CD14-positive monocyte (primary cell): ENCODE data around the gene NMT1. TPM values are rescaled to one million over a fixed set of nuclear protein-coding genes. Genes with fewer than 3 reads are reported as not detected.
A peak's percentile ranks its signal among the peaks of the same experiment; 100 is the strongest.

Source experiments
- DNase-seq, 3 donors: peaks; one replicate each; pipeline ENCODE4 v3.0.0-alpha.2; 2011 to 2022
- H2AFZ ChIP-seq: 2 replicates; pipeline ENCODE4 v1.6.0; 2012; ENCODE audit warnings: mild to moderate bottlenecking, low read depth, low read length, inconsistent platforms; ENCODE audit not compliant: insufficient read depth, poor library complexity, severe bottlenecking
- H3K27ac ChIP-seq, 2 donors: 1 replicate in 1 of 2; 2 replicates in 1 of 2; pipeline ENCODE4 v1.5.1; 2012 to 2013; ENCODE audit warnings: low read length in 2 of 2, control low read depth in 1 of 2, inconsistent platforms in 1 of 2, low read depth in 1 of 2, mild to moderate bottlenecking in 1 of 2
- H3K27me3 ChIP-seq, 2 donors: one replicate each; pipeline versions ENCODE4 v1.6.0 to v1.6.1; 2011 to 2013; ENCODE audit warnings: low read length in 2 of 2; ENCODE audit not compliant: control insufficient read depth in 2 of 2, insufficient read depth in 2 of 2
- H3K36me3 ChIP-seq, 2 donors: replicated peaks in 1 of 2; 1 replicate in 1 of 2; 2 replicates in 1 of 2; pipeline versions ENCODE4 v1.5.1 to v1.6.1; 2012 to 2013; ENCODE audit warnings: low read length in 2 of 2, control low read depth in 1 of 2, inconsistent platforms in 1 of 2, mild to moderate bottlenecking in 1 of 2; ENCODE audit not compliant: insufficient read depth in 2 of 2, control insufficient read depth in 1 of 2
- H3K4me1 ChIP-seq, 2 donors: 1 replicate in 1 of 2; 2 replicates in 1 of 2; pipeline versions ENCODE4 v1.5.1 to v1.6.1; 2012 to 2013; ENCODE audit warnings: low read length in 2 of 2, control low read depth in 1 of 2, inconsistent platforms in 1 of 2, mild to moderate bottlenecking in 1 of 2, moderate library complexity in 1 of 2; ENCODE audit not compliant: insufficient read depth in 2 of 2, control insufficient read depth in 1 of 2
- H3K4me2 ChIP-seq: replicated peaks from 2 replicates; pipeline ENCODE3; 2012; ENCODE audit warnings: low read length, moderate library complexity, mild to moderate bottlenecking; ENCODE audit not compliant: poor library complexity, severe bottlenecking; ENCODE audit errors: extremely low read depth
- H3K4me3 ChIP-seq, 3 experiments: fragments of 200-600 bp in 1 of 3; sonication (generic) in 1 of 3; replicated peaks in 1 of 3; 1 replicate in 2 of 3; 2 replicates in 1 of 3; pipeline ENCODE4 v1.5.1; 2011 to 2013; ENCODE audit warnings: low read length in 3 of 3, mild to moderate bottlenecking in 3 of 3, control low read depth in 2 of 3, low read depth in 2 of 3, inconsistent platforms in 1 of 3, moderate library complexity in 1 of 3
- H3K79me2 ChIP-seq: 2 replicates; pipeline ENCODE4 v1.6.0; 2012; ENCODE audit warnings: mild to moderate bottlenecking, control low read depth, inconsistent platforms, low read length, moderate library complexity; ENCODE audit not compliant: insufficient read depth
- H3K9ac ChIP-seq: 2 replicates; pipeline ENCODE4 v1.6.0; 2017; ENCODE audit warnings: low read length, mild to moderate bottlenecking; ENCODE audit not compliant: insufficient read depth, poor library complexity, severe bottlenecking
- H3K9me3 ChIP-seq, 2 donors: replicated peaks in 1 of 2; 1 replicate in 1 of 2; 2 replicates in 1 of 2; pipeline versions ENCODE4 v1.5.1 to v1.6.1; 2012 to 2013; ENCODE audit warnings: low read length in 2 of 2, control low read depth in 1 of 2; ENCODE audit not compliant: control insufficient read depth in 1 of 2, insufficient read depth in 1 of 2
- H4K20me1 ChIP-seq: 2 replicates; pipeline ENCODE4 v1.6.0; 2012; ENCODE audit warnings: mild to moderate bottlenecking, low read length, control low read depth, moderate library complexity; ENCODE audit not compliant: insufficient read depth
- H3K27ac Mint-ChIP-seq, 7 donors: one replicate each; pipeline ENCODE4 v1.8.0; 2020; ENCODE audit warnings: mild to moderate bottlenecking in 7 of 7, mixed read lengths in 7 of 7, moderate library complexity in 6 of 7, inconsistent platforms in 2 of 7
- H3K27me3 Mint-ChIP-seq, 3 donors: one replicate each; pipeline ENCODE4 v1.8.0; 2021 to 2022; ENCODE audit warnings: low read depth in 3 of 3, mild to moderate bottlenecking in 3 of 3, mixed read lengths in 3 of 3, moderate library complexity in 3 of 3, inconsistent platforms in 1 of 3
- H3K36me3 Mint-ChIP-seq, 2 donors: one replicate each; pipeline ENCODE4 v1.8.0; 2020; ENCODE audit warnings: mixed read lengths in 2 of 2, inconsistent platforms in 1 of 2, mild to moderate bottlenecking in 1 of 2
- H3K4me1 Mint-ChIP-seq: one replicate; pipeline ENCODE4 v1.8.0; 2020; ENCODE audit warnings: mild to moderate bottlenecking, mixed read lengths
- H3K4me3 Mint-ChIP-seq, 2 donors: one replicate each; pipeline ENCODE4 v1.8.0; 2020; ENCODE audit warnings: mild to moderate bottlenecking in 2 of 2, mixed read lengths in 2 of 2, moderate library complexity in 1 of 2
- H3K9me3 Mint-ChIP-seq, 7 donors: one replicate each; pipeline ENCODE4 v1.8.0; 2020 to 2022; ENCODE audit warnings: mixed read lengths in 7 of 7, mild to moderate bottlenecking in 6 of 7, moderate library complexity in 6 of 7, inconsistent platforms in 2 of 7
- WGBS: methylation state at CpG from one replicate; pipeline ENCODE4 v1.1.5; 2013; ENCODE audit warnings: missing lambda C conversion rate; ENCODE audit not compliant: insufficient coverage; 5-methylcytosine and 5-hydroxymethylcytosine counted together
- intact Hi-C, 2 donors: fragments of 100-400 bp; cut with micrococcal nuclease; formaldehyde crosslinking; loops; one replicate each; pipeline versions ENCODE4 v1.15.0 to v1.15.1; 2023
- polyA plus RNA-seq, 3 donors: library from polyadenylated mRNA; depleted of rRNA in 1 of 3; unstranded in 2 of 3; stranded (reverse) in 1 of 3; fragments of 300-500 nt in 2 of 3; fragments of >200 nt in 1 of 3; fragmentation: Illumina TruSeq in 2 of 3; gene quantifications; 1 replicate in 2 of 3; 2 replicates in 1 of 3; pipeline ENCODE4 v1.2.3, GENCODE V29; 2012 to 2021
- TF ChIP-seq, protein P1 (sequence below): fragments of 200-600 bp; IDR thresholded peaks from one replicate; pipeline ENCODE4 v1.8.0; 2022; ENCODE audit warnings: antibody characterized with exemption, mild to moderate bottlenecking

NMT1 gene
- polyA plus RNA-seq, 3 donors, result 27.2 to 50.2 (median 45.1) TPM

DNA sequence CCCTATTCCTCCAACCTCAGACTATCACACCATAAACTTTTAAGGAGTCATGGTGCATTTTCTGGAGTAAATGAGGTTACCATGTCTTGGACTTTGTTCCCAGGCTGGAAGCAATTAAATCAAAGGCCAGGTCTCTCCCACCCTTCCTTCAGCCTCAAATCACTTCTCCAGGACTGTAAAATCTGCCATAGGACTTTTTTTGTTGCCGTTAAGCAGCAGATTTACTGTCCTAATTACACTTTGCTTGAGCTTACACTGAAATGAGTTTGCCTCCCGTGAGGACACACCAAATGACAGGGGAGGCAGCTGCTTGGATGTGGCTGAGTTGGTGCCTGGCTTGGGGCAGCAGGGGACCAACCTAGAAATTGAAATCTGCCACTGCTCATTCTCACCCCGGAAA, 24.4 kb upstream of the NMT1 start:
- no peaks in the 10 kb centered on the region for H3K9me3 ChIP-seq
- H4K20me1 ChIP-seq, result no peaks in the 10 kb centered on the region
- Mint-ChIP-seq H3K27ac (no peak overlapping the region), H3K36me3 (peaks cover 22 to 45% of the 10 kb centered on the region in 2 donors), H3K4me1 (peaks cover 2% of the 10 kb centered on the region), H3K4me3 (no peak overlapping the region), H3K9me3 (no peaks in the 10 kb centered on the region), H3K27me3 (no peaks in the 10 kb centered on the region)
- peaks cover 23 to 33% of the 10 kb centered on the region in 2 donors for H3K36me3 ChIP-seq
- H3K27me3 ChIP-seq, result no peaks in the 10 kb centered on the region
- TF ChIP-seq, protein P1, sequence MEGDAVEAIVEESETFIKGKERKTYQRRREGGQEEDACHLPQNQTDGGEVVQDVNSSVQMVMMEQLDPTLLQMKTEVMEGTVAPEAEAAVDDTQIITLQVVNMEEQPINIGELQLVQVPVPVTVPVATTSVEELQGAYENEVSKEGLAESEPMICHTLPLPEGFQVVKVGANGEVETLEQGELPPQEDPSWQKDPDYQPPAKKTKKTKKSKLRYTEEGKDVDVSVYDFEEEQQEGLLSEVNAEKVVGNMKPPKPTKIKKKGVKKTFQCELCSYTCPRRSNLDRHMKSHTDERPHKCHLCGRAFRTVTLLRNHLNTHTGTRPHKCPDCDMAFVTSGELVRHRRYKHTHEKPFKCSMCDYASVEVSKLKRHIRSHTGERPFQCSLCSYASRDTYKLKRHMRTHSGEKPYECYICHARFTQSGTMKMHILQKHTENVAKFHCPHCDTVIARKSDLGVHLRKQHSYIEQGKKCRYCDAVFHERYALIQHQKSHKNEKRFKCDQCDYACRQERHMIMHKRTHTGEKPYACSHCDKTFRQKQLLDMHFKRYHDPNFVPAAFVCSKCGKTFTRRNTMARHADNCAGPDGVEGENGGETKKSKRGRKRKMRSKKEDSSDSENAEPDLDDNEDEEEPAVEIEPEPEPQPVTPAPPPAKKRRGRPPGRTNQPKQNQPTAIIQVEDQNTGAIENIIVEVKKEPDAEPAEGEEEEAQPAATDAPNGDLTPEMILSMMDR, result no peak
- peaks cover 1% of the 10 kb centered on the region for H3K79me2 ChIP-seq
- no peak overlapping the region for H3K4me3 ChIP-seq
- H3K4me1 ChIP-seq, result no peaks in the 10 kb centered on the region
- intact Hi-C loops, result no loop called here
- no peak overlapping the region for H2AFZ ChIP-seq
- H3K4me2 ChIP-seq, result no peak overlapping the region
- no peak overlapping the region for H3K27ac ChIP-seq
- WGBS, result 100% methylated on average over 1 of the region's 3 CpGs
- no peak overlapping the region for H3K9ac ChIP-seq
- no peak for DNase-seq

- no peaks in the 10 kb centered on the region for H3K9me3 Mint-ChIP-seq
- Histone ChIP-seq H3K9ac (no peak overlapping the region), H3K79me2 (peaks cover 13% of the 10 kb centered on the region), H3K4me1 (no peaks in the 10 kb centered on the region), H3K27me3 (no peaks in the 10 kb centered on the region), H3K9me3 (no peaks in the 10 kb centered on the region), H3K4me3 (no peak overlapping the region), H4K20me1 (no peaks in the 10 kb centered on the region), H3K4me2 (no peak overlapping the region), H3K27ac (no peak overlapping the region), H2AFZ (no peak overlapping the region), H3K36me3 (peaks cover 5 to 10% of the 10 kb centered on the region in 2 donors)
- peaks cover 5% of the 10 kb centered on the region for H3K4me1 Mint-ChIP-seq
- H3K36me3 Mint-ChIP-seq, result peaks cover 11 to 36% of the 10 kb centered on the region in 2 donors
- no peak overlapping the region for H3K4me3 Mint-ChIP-seq
- H3K27me3 Mint-ChIP-seq, result no peaks in the 10 kb centered on the region
- no peak for DNase-seq
- 88% methylated on average over 12 of the region's 13 CpGs for WGBS
- intact Hi-C loops, result no loop called here
- TF ChIP-seq, protein P1, result no peak
- H3K27ac Mint-ChIP-seq, result peak overlapping the region in 1 of 7 donors; percentile 1
Measured at GRCh38 chr17:45038728-45039634, 22.1 kb upstream of the NMT1 start.
